Sigmoid colon (tissue), 4 donors: ENCODE data around the gene LRIT3.
"Not testable (repeated sequence)": the region's sequence is repeated elsewhere in the genome, so short reads cannot be mapped to it uniquely, and the experiment has no call there.

Experiments
- EP300 ChIP-seq, 4 donors: sonication (generic); formaldehyde crosslinking; IDR thresholded peaks; one replicate each; pipeline ENCODE4 v1.6.1; 2017; ENCODE audit warnings: antibody characterized with exemption in 4 of 4
- TF ChIP-seq, protein P1 (sequence below), 4 experiments: fragments of 450-650 bp in 3 of 4; fragments of 200-600 bp in 1 of 4; IDR thresholded peaks; one replicate each; pipeline ENCODE4 v1.5.1; 2016 to 2019; ENCODE audit warnings: antibody characterized with exemption in 4 of 4, mild to moderate bottlenecking in 3 of 4, moderate library complexity in 2 of 4

DNA sequence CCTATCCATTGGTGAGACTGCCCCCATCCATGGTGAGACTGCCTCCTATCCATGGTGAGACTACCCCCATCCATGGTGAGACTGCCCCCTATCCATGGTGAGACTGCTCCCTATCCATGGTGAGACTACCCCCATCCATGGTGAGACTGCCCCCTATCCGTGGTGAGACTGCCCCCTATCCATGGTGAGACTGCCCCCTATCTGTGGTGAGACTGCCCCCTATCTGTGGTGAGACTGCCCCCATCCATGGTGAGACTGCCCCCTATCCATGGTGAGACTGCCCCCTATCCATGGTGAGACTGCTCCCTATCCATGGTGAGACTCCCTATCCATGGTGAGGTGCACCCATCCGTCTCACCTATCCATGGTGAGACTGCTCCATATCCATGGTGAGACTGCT, 27.6 kb downstream of the LRIT3 start:
- TF ChIP-seq, protein P1, sequence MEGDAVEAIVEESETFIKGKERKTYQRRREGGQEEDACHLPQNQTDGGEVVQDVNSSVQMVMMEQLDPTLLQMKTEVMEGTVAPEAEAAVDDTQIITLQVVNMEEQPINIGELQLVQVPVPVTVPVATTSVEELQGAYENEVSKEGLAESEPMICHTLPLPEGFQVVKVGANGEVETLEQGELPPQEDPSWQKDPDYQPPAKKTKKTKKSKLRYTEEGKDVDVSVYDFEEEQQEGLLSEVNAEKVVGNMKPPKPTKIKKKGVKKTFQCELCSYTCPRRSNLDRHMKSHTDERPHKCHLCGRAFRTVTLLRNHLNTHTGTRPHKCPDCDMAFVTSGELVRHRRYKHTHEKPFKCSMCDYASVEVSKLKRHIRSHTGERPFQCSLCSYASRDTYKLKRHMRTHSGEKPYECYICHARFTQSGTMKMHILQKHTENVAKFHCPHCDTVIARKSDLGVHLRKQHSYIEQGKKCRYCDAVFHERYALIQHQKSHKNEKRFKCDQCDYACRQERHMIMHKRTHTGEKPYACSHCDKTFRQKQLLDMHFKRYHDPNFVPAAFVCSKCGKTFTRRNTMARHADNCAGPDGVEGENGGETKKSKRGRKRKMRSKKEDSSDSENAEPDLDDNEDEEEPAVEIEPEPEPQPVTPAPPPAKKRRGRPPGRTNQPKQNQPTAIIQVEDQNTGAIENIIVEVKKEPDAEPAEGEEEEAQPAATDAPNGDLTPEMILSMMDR (IDR thresholded peaks at IDR 0.05) = not testable (repeated sequence)
- not testable (repeated sequence) for TF ChIP-seq EP300 (IDR thresholded peaks at IDR 0.05)
